ENCODE results near the gene ADISSP. TPM values are rescaled to one million over a fixed set of nuclear protein-coding genes. Genes with fewer than 3 reads are reported as not detected.

The ADISSP gene
- polyA plus RNA-seq, 2 donors, result 18.0 to 33.2 TPM

DNA sequence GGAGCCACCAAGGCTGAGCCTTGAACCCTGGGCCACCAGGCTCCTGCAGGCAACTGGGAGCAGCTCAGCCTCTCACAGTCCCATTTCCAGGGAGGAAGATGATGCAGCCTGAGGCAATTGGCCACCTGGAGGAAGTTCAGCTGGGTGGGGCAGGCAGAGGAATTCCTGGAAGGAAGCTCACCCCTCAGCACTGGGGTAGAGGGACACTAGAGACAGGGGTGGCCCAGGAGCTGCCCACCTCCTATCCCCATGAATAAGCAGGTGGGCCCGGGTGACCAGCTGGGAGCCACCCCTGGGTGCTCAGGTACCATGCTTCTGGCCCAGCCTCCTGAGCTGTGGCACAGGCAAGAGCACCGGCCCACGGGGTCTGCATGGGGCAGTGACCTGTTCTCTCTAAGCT lies 38.7 kb downstream of the ADISSP start:
- Histone ChIP-seq H3K4me1 (ENCODE audit: control insufficient read depth in 2 of 2, insufficient read depth in 2 of 2, low read length in 1 of 2) (peaks cover 0 to 2% of the 10 kb centered on the region in 2 donors), H3K36me3 (ENCODE audit: control insufficient read depth in 2 of 2, insufficient read depth in 2 of 2, low read length in 1 of 2) (no peaks in the 10 kb centered on the region), H3K9me3 (ENCODE audit: control insufficient read depth in 2 of 2, insufficient read depth in 1 of 2, low read depth in 1 of 2, low read length in 1 of 2) (no peaks in the 10 kb centered on the region), H3K4me3 (ENCODE audit: low read depth in 1 of 2, low read length in 2 of 2) (no peak overlapping the region), H3K27me3 (ENCODE audit: control insufficient read depth in 1 of 2, insufficient read depth in 2 of 2, low read length in 2 of 2) (no peaks in the 10 kb centered on the region), H3K27ac (ENCODE audit: low read depth in 2 of 2, low read length in 1 of 2) (no peak overlapping the region)
- 80 to 83% methylated on average over 3 of the region's 3 CpGs for WGBS, 2 donors

DNA sequence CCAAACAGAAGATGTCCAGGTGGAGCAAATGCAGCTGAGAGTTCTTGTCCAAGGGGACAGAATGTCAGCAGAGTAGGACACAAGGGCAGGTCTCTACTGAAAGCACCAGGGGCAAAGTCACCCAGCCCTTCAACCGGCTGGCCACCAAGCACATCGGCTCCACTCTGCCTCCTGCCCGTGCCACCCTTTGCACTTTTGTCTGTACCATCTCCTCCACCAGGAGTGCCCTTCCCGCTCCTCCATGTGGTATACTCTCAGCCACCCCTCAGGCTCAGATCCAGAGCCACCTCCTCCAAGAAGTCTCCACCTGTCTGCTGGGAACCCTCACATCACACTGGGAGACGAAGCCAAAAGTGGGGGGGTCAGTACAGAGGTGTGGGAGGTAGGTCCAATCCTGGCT lies 39.2 kb downstream of the ADISSP start:
- no peak overlapping the region for H3K4me3 ChIP-seq (ENCODE audit: low read depth in 1 of 2, low read length in 2 of 2)
- peaks cover 0 to 2% of the 10 kb centered on the region in 2 donors for H3K4me1 ChIP-seq (ENCODE audit: control insufficient read depth in 2 of 2, insufficient read depth in 2 of 2, low read length in 1 of 2)
- H3K27me3 ChIP-seq (ENCODE audit: control insufficient read depth in 1 of 2, insufficient read depth in 2 of 2, low read length in 2 of 2), result no peaks in the 10 kb centered on the region
- WGBS, 2 donors, result 88 to 90% methylated on average over 5 of the region's 5 CpGs
- H3K36me3 ChIP-seq (ENCODE audit: control insufficient read depth in 2 of 2, insufficient read depth in 2 of 2, low read length in 1 of 2), result no peaks in the 10 kb centered on the region
- no peaks in the 10 kb centered on the region for H3K9me3 ChIP-seq (ENCODE audit: control insufficient read depth in 2 of 2, insufficient read depth in 1 of 2, low read depth in 1 of 2, low read length in 1 of 2)
- no peak overlapping the region for H3K27ac ChIP-seq (ENCODE audit: low read depth in 2 of 2, low read length in 1 of 2)

DNA sequence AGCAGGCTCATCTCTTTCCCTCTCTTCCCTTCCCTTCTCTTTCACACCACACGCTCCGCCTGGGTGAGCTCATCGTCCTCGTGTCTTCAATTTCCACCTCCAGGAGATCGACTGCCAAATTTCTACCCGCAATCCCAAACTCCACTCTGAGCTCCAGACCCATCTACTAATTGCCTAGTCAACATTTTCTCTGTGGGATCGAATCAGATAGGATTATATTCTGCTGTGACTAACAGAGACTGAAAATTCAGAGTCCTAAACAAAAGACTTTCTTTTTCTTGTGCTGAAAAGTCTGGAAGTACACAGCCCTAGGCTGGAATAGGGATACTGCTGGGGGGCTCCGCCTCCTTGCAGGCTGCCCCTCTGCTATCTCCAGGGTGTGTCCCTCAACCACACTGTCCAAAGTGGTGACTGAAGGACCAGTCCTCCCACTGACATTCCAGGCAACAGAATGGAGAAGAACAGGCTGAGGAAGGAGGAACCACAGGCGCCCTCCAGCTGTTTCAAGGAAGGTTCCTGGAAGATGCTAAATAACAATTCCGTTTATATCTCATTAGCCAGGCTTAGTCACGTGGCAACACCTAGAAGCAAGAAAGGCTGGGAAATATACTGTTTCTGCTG lies 40.0 kb downstream of the ADISSP start:
- no peak overlapping the region for H3K27ac ChIP-seq (ENCODE audit: low read depth in 2 of 2, low read length in 1 of 2)
- H3K4me1 ChIP-seq (ENCODE audit: control insufficient read depth in 2 of 2, insufficient read depth in 2 of 2, low read length in 1 of 2), result peaks cover 0 to under 1% of the 10 kb centered on the region in 2 donors

DNA sequence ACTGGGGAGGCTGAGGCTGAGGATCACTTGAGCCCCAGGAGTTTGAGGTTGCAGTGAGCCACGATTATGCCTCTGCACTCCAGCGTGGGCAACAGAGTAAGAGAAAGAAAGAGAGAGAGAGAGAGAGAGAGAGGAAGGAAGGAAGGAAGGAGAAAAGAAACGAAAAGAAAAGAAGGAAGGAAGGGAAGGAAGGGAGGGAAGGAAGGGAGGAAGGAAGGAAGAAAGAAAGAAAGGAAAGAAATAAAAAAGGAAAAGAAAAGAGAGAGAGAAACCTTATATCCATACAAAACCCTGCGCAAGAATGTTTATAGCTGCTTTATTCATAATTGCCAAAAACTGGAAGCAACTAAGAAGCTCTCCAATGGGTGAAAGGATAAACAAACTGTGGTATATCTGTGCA lies 43.2 kb downstream of the ADISSP start:
- H3K4me3 ChIP-seq (ENCODE audit: low read depth in 1 of 2, low read length in 2 of 2), result no peak overlapping the region
- no peaks in the 10 kb centered on the region for H3K9me3 ChIP-seq (ENCODE audit: control insufficient read depth in 2 of 2, insufficient read depth in 1 of 2, low read depth in 1 of 2, low read length in 1 of 2)
- H3K27ac ChIP-seq (ENCODE audit: low read depth in 2 of 2, low read length in 1 of 2), result no peak overlapping the region
- no peaks in the 10 kb centered on the region for H3K27me3 ChIP-seq (ENCODE audit: control insufficient read depth in 1 of 2, insufficient read depth in 2 of 2, low read length in 2 of 2)
- WGBS, 2 donors, result 70 to 72% methylated on average over 4 of the region's 4 CpGs
- no peaks in the 10 kb centered on the region for H3K4me1 ChIP-seq (ENCODE audit: control insufficient read depth in 2 of 2, insufficient read depth in 2 of 2, low read length in 1 of 2)
- H3K36me3 ChIP-seq (ENCODE audit: control insufficient read depth in 2 of 2, insufficient read depth in 2 of 2, low read length in 1 of 2), result no peaks in the 10 kb centered on the region

More for the DNA sequence above, 40.0 kb downstream of the ADISSP start:
- no peak overlapping the region for H3K4me3 ChIP-seq (ENCODE audit: low read depth in 1 of 2, low read length in 2 of 2)
- 27 to 36% methylated on average over 11 of the region's 11 CpGs for WGBS, 2 donors
- H3K9me3 ChIP-seq (ENCODE audit: control insufficient read depth in 2 of 2, insufficient read depth in 1 of 2, low read depth in 1 of 2, low read length in 1 of 2), result no peaks in the 10 kb centered on the region
- no peaks in the 10 kb centered on the region for H3K36me3 ChIP-seq (ENCODE audit: control insufficient read depth in 2 of 2, insufficient read depth in 2 of 2, low read length in 1 of 2)
- no peaks in the 10 kb centered on the region for H3K27me3 ChIP-seq (ENCODE audit: control insufficient read depth in 1 of 2, insufficient read depth in 2 of 2, low read length in 2 of 2)

DNA sequence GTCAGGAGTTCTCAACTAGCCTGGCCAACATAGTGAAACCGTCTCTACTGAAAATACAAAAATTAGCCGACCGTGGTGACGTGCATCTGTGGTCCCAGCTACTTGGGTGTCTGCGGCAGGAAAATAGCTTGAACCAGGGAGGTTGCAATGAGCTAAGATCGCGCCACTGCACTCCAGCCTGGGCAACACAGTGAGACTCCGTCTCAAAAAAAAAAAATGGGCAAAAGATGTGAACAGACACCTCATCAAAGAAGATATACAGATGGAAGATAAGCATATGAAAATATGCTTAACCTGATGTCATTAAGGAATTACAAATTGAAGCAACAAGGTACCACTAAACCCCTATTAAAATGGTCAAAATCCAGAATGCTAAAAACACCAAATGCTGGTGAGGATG lies 44.3 kb downstream of the ADISSP start:
- WGBS, 2 donors, result 92 to 95% methylated on average over 8 of the region's 8 CpGs
- H3K27me3 ChIP-seq (ENCODE audit: control insufficient read depth in 1 of 2, insufficient read depth in 2 of 2, low read length in 2 of 2), result no peaks in the 10 kb centered on the region

DNA sequence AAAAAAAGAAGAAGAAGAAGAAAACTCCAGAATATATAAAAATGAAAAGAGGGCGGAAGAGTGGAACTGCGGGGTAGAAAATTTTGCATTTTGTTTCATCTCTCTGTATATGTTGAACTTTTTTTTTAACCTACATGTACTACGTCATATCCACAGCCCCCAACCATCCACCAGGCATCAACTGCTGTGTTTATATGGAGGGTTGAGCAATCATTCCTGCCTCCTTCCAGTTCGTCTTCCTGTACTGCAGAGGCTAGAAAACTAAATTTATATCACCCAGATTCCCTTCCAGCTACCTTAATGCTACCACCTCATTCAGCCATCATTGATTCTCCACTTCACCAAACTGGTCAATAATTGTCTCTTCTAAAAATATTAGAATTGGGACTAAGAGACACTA lies 45.6 kb downstream of the ADISSP start:
- Histone ChIP-seq H3K4me1 (ENCODE audit: control insufficient read depth in 2 of 2, insufficient read depth in 2 of 2, low read length in 1 of 2) (no peaks in the 10 kb centered on the region), H3K27ac (ENCODE audit: low read depth in 2 of 2, low read length in 1 of 2) (no peak overlapping the region), H3K36me3 (ENCODE audit: control insufficient read depth in 2 of 2, insufficient read depth in 2 of 2, low read length in 1 of 2) (no peaks in the 10 kb centered on the region), H3K27me3 (ENCODE audit: control insufficient read depth in 1 of 2, insufficient read depth in 2 of 2, low read length in 2 of 2) (no peaks in the 10 kb centered on the region), H3K9me3 (ENCODE audit: control insufficient read depth in 2 of 2, insufficient read depth in 1 of 2, low read depth in 1 of 2, low read length in 1 of 2) (no peaks in the 10 kb centered on the region), H3K4me3 (ENCODE audit: low read depth in 1 of 2, low read length in 2 of 2) (no peak overlapping the region)
- 86 to 88% methylated on average over 4 of the region's 4 CpGs for WGBS, 2 donors

More for the DNA sequence above, 44.3 kb downstream of the ADISSP start:
- no peak overlapping the region for H3K4me3 ChIP-seq (ENCODE audit: low read depth in 1 of 2, low read length in 2 of 2)
- H3K4me1 ChIP-seq (ENCODE audit: control insufficient read depth in 2 of 2, insufficient read depth in 2 of 2, low read length in 1 of 2), result no peaks in the 10 kb centered on the region
- H3K36me3 ChIP-seq (ENCODE audit: control insufficient read depth in 2 of 2, insufficient read depth in 2 of 2, low read length in 1 of 2), result no peaks in the 10 kb centered on the region
- H3K9me3 ChIP-seq (ENCODE audit: control insufficient read depth in 2 of 2, insufficient read depth in 1 of 2, low read depth in 1 of 2, low read length in 1 of 2), result no peaks in the 10 kb centered on the region
- H3K27ac ChIP-seq (ENCODE audit: low read depth in 2 of 2, low read length in 1 of 2), result no peak overlapping the region

DNA sequence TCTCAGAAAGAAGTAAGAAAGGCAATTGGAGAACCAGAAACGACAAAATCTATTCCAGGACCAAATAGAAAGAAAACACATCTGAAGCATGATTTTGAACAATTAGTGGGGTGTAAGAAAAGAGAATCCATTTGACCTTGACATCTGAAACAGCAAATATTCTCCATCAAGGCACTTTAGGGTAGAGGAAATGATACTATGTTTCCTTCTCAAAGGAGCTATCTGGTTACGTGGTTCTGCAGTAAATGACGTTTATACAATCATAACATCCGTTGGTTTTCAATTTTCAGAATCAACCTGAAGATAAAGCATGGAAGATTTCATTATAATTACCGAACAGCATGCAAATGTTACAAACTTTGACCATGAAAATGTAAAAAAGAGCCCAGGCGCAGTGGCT lies 46.9 kb downstream of the ADISSP start:
- Histone ChIP-seq H3K9me3 (ENCODE audit: control insufficient read depth in 2 of 2, insufficient read depth in 1 of 2, low read depth in 1 of 2, low read length in 1 of 2) (no peaks in the 10 kb centered on the region), H3K27ac (ENCODE audit: low read depth in 2 of 2, low read length in 1 of 2) (no peak overlapping the region), H3K4me1 (ENCODE audit: control insufficient read depth in 2 of 2, insufficient read depth in 2 of 2, low read length in 1 of 2) (no peaks in the 10 kb centered on the region), H3K27me3 (ENCODE audit: control insufficient read depth in 1 of 2, insufficient read depth in 2 of 2, low read length in 2 of 2) (no peaks in the 10 kb centered on the region), H3K4me3 (ENCODE audit: low read depth in 1 of 2, low read length in 2 of 2) (no peak overlapping the region), H3K36me3 (ENCODE audit: control insufficient read depth in 2 of 2, insufficient read depth in 2 of 2, low read length in 1 of 2) (no peaks in the 10 kb centered on the region)
- 64 to 65% methylated on average over 6 of the region's 6 CpGs for WGBS, 2 donors

DNA sequence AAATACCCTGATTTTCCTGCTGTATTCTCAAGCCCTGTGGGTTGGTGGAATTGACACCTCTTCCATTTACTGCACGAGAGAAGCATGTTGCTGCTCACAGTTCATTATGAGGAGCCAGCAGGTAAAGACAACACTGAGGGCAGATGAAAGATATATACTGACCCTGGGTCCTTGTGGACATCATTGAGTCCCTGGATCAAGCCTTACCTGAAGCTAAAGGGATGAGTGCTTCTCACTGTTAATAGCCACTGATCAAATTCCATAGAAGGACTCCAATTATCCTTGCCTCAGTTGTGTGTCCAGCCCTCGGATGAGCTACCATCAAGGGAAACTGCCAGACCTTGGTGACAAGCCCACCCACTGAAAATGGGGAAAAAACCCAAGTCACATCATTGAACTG lies 47.5 kb downstream of the ADISSP start:
- WGBS, 2 donors, result 76 to 82% methylated on average over 2 of the region's 2 CpGs
- no peaks in the 10 kb centered on the region for H3K9me3 ChIP-seq (ENCODE audit: control insufficient read depth in 2 of 2, insufficient read depth in 1 of 2, low read depth in 1 of 2, low read length in 1 of 2)
- H3K27ac ChIP-seq (ENCODE audit: low read depth in 2 of 2, low read length in 1 of 2), result no peak overlapping the region
- H3K4me3 ChIP-seq (ENCODE audit: low read depth in 1 of 2, low read length in 2 of 2), result no peak overlapping the region
- H3K4me1 ChIP-seq (ENCODE audit: control insufficient read depth in 2 of 2, insufficient read depth in 2 of 2, low read length in 1 of 2), result no peaks in the 10 kb centered on the region
- no peaks in the 10 kb centered on the region for H3K36me3 ChIP-seq (ENCODE audit: control insufficient read depth in 2 of 2, insufficient read depth in 2 of 2, low read length in 1 of 2)
- no peaks in the 10 kb centered on the region for H3K27me3 ChIP-seq (ENCODE audit: control insufficient read depth in 1 of 2, insufficient read depth in 2 of 2, low read length in 2 of 2)

DNA sequence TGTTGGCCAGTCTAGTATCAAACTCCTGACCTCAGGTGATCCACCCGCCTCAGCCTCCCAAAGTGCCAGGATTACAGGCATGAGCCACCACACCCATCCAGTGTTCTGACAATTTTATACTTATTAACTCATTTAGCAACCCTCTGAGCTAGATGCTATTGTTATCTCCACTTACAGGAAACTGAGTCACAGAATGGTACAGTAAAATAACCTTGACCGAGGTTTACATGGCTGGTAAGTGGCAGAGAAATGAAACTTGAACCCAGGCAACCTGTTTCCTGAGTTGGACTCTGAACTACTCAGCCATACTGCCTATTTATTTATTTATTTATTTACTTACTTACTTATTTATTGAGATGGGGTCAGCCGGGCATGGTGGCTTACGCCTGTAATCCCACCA lies 48.5 kb downstream of the ADISSP start:
- Histone ChIP-seq H3K9me3 (ENCODE audit: control insufficient read depth in 2 of 2, insufficient read depth in 1 of 2, low read depth in 1 of 2, low read length in 1 of 2) (no peaks in the 10 kb centered on the region), H3K36me3 (ENCODE audit: control insufficient read depth in 2 of 2, insufficient read depth in 2 of 2, low read length in 1 of 2) (no peaks in the 10 kb centered on the region), H3K27me3 (ENCODE audit: control insufficient read depth in 1 of 2, insufficient read depth in 2 of 2, low read length in 2 of 2) (no peaks in the 10 kb centered on the region), H3K4me1 (ENCODE audit: control insufficient read depth in 2 of 2, insufficient read depth in 2 of 2, low read length in 1 of 2) (no peaks in the 10 kb centered on the region), H3K4me3 (ENCODE audit: low read depth in 1 of 2, low read length in 2 of 2) (no peak overlapping the region), H3K27ac (ENCODE audit: low read depth in 2 of 2, low read length in 1 of 2) (no peak overlapping the region)
- WGBS, 2 donors, result 81 to 86% methylated on average over 4 of the region's 4 CpGs

DNA sequence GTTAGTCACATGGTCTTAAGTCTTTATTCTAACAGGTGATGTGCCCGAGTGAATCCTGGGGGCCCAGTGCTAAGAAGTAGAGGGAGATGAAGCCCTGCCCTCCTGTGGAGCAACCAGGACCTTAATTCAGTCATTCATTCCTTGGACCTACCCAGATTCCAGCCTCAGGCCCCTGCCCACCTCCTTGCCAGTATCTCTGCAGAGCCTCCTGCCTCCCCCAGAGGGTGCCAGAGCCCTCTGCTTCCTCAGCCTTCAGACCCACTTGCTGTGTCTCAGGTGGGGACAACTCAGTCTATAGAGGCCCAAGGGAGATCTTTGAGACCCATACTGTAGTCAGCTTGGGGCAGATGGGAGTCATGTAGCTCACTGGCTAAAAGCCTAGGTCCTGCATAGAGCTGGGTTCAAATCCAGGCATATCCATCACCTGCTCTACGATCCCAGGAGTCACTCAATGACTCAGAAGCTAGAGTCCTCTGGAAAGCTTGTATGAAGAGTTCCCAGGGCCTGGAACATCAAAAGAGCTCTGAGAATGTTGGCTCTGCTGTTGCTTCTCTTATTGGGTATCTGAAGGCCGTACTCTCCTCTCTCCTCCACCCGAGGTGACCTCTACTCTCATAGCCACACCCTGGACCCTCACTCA lies 51.2 kb downstream of the ADISSP start:
- no peaks in the 10 kb centered on the region for H3K9me3 ChIP-seq (ENCODE audit: control insufficient read depth in 2 of 2, insufficient read depth in 1 of 2, low read depth in 1 of 2, low read length in 1 of 2)
- WGBS, 2 donors, result 74 to 75% methylated on average over 4 of the region's 4 CpGs

More for the DNA sequence above, 51.2 kb downstream of the ADISSP start:
- Histone ChIP-seq H3K4me1 (ENCODE audit: control insufficient read depth in 2 of 2, insufficient read depth in 2 of 2, low read length in 1 of 2) (no peaks in the 10 kb centered on the region), H3K4me3 (ENCODE audit: low read depth in 1 of 2, low read length in 2 of 2) (no peak overlapping the region), H3K36me3 (ENCODE audit: control insufficient read depth in 2 of 2, insufficient read depth in 2 of 2, low read length in 1 of 2) (no peaks in the 10 kb centered on the region), H3K27me3 (ENCODE audit: control insufficient read depth in 1 of 2, insufficient read depth in 2 of 2, low read length in 2 of 2) (no peaks in the 10 kb centered on the region), H3K27ac (ENCODE audit: low read depth in 2 of 2, low read length in 1 of 2) (no peak overlapping the region)

Measured in esophagus (tissue), 2 donors.